Astrocyte (in vitro differentiated cells and primary cell): ENCODE results near the gene DIP2B.
"Not testable (repeated sequence)": the region's sequence is repeated elsewhere in the genome, so short reads cannot be mapped to it uniquely, and the experiment has no call there.

Experiments used
- CTCF ChIP-seq: IDR thresholded peaks from 2 replicates; pipeline ENCODE4 v1.5.1; 2011; ENCODE audit warnings: low read depth, mild to moderate bottlenecking, inconsistent platforms, low read length, moderate library complexity; ENCODE audit not compliant: insufficient read depth
- EZH2 ChIP-seq: IDR thresholded peaks from 2 replicates; pipeline ENCODE4 v1.6.1; 2012; ENCODE audit warnings: mild to moderate bottlenecking, low read length, inconsistent platforms; ENCODE audit not compliant: insufficient read depth

GRCh38 chr12:50768813-50769212, 264.0 kb downstream of the DIP2B start:
- not testable (repeated sequence) for TF ChIP-seq EZH2, CTCF
